ENCODE data around the gene ANGPTL5.

DNA sequence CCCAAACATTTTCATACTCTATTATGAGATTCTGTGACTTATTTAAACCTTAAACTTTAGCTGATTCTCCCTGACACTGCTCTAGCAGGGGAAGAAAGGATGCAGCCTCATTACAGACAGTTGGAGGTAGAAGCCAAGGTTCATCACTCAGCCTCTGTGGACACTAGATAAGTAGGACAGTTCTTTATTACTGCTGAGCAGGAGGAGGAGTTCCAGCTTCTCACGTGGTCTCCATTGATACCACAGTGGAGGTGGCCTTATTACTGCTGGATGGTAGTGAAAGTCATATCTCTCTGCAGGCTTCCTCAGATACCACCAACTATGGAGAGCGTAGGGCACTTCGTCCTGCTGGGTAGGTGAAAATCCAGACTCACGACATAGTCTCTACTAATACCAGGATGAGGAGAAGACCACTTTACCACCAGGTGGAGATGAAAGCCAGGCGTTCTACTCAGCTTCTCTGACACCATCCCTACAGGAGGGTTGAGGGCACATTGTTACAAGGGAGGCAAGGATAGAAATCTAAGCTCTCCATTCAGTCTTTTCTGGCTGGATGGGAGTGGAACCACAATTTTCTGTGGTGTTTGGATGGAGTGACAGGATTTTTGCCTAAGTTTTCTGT lies 13.1 kb upstream of the ANGPTL5 start:
- TF ChIP-seq, protein P1, sequence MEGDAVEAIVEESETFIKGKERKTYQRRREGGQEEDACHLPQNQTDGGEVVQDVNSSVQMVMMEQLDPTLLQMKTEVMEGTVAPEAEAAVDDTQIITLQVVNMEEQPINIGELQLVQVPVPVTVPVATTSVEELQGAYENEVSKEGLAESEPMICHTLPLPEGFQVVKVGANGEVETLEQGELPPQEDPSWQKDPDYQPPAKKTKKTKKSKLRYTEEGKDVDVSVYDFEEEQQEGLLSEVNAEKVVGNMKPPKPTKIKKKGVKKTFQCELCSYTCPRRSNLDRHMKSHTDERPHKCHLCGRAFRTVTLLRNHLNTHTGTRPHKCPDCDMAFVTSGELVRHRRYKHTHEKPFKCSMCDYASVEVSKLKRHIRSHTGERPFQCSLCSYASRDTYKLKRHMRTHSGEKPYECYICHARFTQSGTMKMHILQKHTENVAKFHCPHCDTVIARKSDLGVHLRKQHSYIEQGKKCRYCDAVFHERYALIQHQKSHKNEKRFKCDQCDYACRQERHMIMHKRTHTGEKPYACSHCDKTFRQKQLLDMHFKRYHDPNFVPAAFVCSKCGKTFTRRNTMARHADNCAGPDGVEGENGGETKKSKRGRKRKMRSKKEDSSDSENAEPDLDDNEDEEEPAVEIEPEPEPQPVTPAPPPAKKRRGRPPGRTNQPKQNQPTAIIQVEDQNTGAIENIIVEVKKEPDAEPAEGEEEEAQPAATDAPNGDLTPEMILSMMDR (IDR thresholded peaks at IDR 0.05 in 4 of 5, conservative IDR thresholded peaks at IDR 0.05 in 1 of 5): no peak
- no peak for TF ChIP-seq POLR2A (IDR thresholded peaks at IDR 0.05)
